ENCODE results near the gene WDR81. TPM values are rescaled to one million over a fixed set of nuclear protein-coding genes. Genes with fewer than 3 reads are reported as not detected.

WDR81 gene
- polyA plus RNA-seq, 2 of the 4 experiments (the other 2 are of a cell fraction), result 4.9 to 26.8 TPM

DNA sequence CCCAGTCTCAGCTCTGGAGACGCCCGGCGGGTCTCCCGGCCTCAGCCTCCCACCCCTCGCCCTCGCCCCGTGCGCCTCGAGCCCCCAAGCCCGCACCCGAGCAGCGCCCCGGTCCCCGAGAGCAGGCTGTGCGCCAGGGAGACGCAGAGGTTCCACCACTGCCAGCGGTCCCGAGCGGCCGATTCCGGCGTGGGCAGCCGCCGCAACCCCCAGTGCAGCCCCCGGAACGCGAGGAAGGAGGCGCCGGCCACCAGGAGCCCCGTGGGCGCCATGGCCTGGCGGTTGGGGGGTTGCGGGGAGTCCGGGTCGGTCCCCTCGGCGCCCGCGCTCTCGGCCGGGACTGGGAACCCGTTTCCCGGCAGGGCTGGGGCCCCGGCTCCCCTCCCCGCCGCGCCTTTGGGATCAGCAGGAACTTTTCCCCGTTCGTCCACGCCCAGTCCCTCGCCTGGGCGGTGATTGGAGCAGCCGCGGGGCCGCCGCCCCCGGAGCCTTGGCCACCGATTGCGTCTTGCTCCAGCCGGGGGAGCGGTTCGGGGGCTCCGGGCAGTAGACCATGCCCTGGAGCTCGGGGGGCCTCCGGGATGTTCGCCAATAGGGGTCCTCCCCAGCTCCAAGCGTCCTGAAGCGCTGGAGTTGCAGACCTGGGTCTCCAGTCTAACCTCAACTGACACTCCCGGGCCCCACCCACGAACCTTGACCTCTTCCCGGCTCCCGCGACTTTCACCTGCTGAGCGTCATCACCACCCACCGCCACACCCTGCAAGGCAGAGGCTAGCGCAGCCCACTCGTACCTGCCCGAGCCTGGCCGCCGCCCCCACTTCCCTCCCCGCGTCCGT, 14.3 kb upstream of the WDR81 start, which contains the start of gene TLCD2 (continued):
- no peak for TF ChIP-seq FOSB (CRISPR knock-in tag; IDR thresholded peaks at IDR 0.05)

DNA sequence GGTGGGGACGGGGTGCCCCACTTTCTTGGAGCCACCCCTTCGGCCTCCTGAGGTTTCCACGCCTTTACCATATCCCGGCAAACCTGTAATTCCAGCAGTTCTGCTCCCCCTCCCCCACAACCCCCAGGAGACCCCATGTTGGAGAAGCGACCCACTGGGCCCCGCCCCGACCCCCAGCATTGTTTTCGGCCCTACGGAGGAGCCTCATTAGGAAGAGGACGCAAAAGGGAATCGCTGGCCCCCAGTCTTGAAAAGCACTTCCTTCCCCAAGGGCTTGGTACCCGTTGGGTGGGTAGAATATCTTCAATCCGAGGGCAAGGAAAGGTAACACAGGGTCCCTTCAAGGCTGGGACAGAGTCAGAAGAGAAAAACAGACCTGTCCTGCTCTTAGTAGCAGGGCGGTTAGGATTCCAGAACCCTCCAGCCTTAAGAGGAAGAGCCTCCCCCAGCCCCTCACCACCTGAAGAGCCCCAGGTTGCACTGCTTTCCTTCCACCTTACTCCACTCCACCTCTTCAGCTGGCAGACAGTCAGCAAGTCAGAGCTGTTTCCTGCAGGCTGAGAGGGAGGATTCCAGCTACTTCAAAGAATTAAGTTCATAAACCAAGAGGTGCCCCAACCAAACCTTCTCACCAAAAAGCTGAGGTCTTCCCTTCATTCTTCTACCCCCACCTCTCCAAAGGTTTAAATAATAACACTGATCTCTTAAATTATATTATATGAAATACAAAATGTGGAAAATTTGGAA, 13.5 kb upstream of the WDR81 start:
- peaks cover 44% of the 10 kb centered on the region for H3K4me1 ChIP-seq
- 35% methylated on average over 11 of the region's 14 CpGs for WGBS (ENCODE audit: missing lambda C conversion rate)
- H3K4me2 ChIP-seq, result peak overlapping the region; percentile 88
- no peak for FAIRE-seq
- CTCF ChIA-PET, result interaction anchor here (1.1 to 23.8 kb wide), 6 partner anchors 11 to 63 kb away, joined by 3 to 591 read pairs (median 10); partner anchors contain the start of gene SERPINF1
- H3K9me3 ChIP-seq, result no peaks in the 10 kb centered on the region
- POLR2A ChIA-PET, result no interaction called here
- peak overlapping the region; percentile 87 to 93 for H3K27ac ChIP-seq
- ATAC-seq, result no peak
- H3K4me3 ChIP-seq, result peak overlapping the region; percentile 78
- peak in 1 of 2 experiments; percentile 45 for DNase-seq (ENCODE audit: low read depth in 1 of 2, low spot score in 1 of 2)
- no peak for TF ChIP-seq RNF2 (IDR thresholded peaks at IDR 0.05; ENCODE audit: borderline replicate concordance, low read depth)
- TF ChIP-seq POLR2AphosphoS2 (conservative IDR thresholded peaks at IDR 0.05; ENCODE audit: low read length), result peak; percentile 99
- TF ChIP-seq KDM5A (IDR thresholded peaks at IDR 0.05), result no peak
- TF ChIP-seq FOXS1 (CRISPR knock-in tag; IDR thresholded peaks at IDR 0.05), result peak; percentile 56
- no peak for TF ChIP-seq GATA3 (IDR thresholded peaks at IDR 0.05; ENCODE audit: borderline replicate concordance)
- TF ChIP-seq TP53 (CRISPR knock-in tag; IDR thresholded peaks at IDR 0.05), result peak; percentile 94
- TF ChIP-seq, protein P1, sequence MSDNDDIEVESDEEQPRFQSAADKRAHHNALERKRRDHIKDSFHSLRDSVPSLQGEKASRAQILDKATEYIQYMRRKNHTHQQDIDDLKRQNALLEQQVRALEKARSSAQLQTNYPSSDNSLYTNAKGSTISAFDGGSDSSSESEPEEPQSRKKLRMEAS (IDR thresholded peaks at IDR 0.05), result 0 out of 2 replicates have a peak, but pooled peaks have one; percentile 1
- TF ChIP-seq SMC3 (IDR thresholded peaks at IDR 0.05), result no peak
- TF ChIP-seq, protein P2, sequence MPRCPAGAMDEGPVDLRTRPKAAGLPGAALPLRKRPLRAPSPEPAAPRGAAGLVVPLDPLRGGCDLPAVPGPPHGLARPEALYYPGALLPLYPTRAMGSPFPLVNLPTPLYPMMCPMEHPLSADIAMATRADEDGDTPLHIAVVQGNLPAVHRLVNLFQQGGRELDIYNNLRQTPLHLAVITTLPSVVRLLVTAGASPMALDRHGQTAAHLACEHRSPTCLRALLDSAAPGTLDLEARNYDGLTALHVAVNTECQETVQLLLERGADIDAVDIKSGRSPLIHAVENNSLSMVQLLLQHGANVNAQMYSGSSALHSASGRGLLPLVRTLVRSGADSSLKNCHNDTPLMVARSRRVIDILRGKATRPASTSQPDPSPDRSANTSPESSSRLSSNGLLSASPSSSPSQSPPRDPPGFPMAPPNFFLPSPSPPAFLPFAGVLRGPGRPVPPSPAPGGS (IDR thresholded peaks at IDR 0.05), result peak; percentile 62; the same call in 1 of the 3 replicates
- TF ChIP-seq HOXA7 (CRISPR knock-in tag; IDR thresholded peaks at IDR 0.05), result peak; percentile 98
- TF ChIP-seq, protein P3, sequence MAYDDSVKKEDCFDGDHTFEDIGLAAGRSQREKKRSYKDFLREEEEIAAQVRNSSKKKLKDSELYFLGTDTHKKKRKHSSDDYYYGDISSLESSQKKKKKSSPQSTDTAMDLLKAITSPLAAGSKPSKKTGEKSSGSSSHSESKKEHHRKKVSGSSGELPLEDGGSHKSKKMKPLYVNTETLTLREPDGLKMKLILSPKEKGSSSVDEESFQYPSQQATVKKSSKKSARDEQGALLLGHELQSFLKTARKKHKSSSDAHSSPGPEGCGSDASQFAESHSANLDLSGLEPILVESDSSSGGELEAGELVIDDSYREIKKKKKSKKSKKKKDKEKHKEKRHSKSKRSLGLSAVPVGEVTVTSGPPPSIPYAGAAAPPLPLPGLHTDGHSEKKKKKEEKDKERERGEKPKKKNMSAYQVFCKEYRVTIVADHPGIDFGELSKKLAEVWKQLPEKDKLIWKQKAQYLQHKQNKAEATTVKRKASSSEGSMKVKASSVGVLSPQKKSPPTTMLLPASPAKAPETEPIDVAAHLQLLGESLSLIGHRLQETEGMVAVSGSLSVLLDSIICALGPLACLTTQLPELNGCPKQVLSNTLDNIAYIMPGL (CRISPR knock-in tag; IDR thresholded peaks at IDR 0.05; ENCODE audit: borderline replicate concordance), result peak; percentile 72; the same call in 1 of the 2 replicates
- no peak for TF ChIP-seq HOXB13 (CRISPR knock-in tag; IDR thresholded peaks at IDR 0.05; ENCODE audit: low read depth)
- TF ChIP-seq JUN (IDR thresholded peaks at IDR 0.05), result peak; percentile 18 to 64; a peak in 1 of 5 replicates
- TF ChIP-seq, protein P4, sequence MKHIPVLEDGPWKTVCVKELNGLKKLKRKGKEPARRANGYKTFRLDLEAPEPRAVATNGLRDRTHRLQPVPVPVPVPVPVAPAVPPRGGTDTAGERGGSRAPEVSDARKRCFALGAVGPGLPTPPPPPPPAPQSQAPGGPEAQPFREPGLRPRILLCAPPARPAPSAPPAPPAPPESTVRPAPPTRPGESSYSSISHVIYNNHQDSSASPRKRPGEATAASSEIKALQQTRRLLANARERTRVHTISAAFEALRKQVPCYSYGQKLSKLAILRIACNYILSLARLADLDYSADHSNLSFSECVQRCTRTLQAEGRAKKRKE (CRISPR knock-in tag; IDR thresholded peaks at IDR 0.05; ENCODE audit: low read depth), result peak; percentile 67; the same call in 1 of the 2 replicates
- TF ChIP-seq MAZ (IDR thresholded peaks at IDR 0.05; ENCODE audit: borderline replicate concordance, low read depth, low read length), result no peak
- no peak for TF ChIP-seq HEYL (CRISPR knock-in tag; IDR thresholded peaks at IDR 0.05)
- TF ChIP-seq, protein P5, sequence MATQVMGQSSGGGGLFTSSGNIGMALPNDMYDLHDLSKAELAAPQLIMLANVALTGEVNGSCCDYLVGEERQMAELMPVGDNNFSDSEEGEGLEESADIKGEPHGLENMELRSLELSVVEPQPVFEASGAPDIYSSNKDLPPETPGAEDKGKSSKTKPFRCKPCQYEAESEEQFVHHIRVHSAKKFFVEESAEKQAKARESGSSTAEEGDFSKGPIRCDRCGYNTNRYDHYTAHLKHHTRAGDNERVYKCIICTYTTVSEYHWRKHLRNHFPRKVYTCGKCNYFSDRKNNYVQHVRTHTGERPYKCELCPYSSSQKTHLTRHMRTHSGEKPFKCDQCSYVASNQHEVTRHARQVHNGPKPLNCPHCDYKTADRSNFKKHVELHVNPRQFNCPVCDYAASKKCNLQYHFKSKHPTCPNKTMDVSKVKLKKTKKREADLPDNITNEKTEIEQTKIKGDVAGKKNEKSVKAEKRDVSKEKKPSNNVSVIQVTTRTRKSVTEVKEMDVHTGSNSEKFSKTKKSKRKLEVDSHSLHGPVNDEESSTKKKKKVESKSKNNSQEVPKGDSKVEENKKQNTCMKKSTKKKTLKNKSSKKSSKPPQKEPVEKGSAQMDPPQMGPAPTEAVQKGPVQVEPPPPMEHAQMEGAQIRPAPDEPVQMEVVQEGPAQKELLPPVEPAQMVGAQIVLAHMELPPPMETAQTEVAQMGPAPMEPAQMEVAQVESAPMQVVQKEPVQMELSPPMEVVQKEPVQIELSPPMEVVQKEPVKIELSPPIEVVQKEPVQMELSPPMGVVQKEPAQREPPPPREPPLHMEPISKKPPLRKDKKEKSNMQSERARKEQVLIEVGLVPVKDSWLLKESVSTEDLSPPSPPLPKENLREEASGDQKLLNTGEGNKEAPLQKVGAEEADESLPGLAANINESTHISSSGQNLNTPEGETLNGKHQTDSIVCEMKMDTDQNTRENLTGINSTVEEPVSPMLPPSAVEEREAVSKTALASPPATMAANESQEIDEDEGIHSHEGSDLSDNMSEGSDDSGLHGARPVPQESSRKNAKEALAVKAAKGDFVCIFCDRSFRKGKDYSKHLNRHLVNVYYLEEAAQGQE (IDR thresholded peaks at IDR 0.05), result peak; percentile 48; the same call in 1 of the 2 replicates
- no peak for TF ChIP-seq ESRRA (IDR thresholded peaks at IDR 0.05; ENCODE audit: borderline replicate concordance, low read length)
- TF ChIP-seq FOSB (CRISPR knock-in tag; IDR thresholded peaks at IDR 0.05), result peak; percentile 98
- peak; percentile 58 for TF ChIP-seq HOXB5 (CRISPR knock-in tag; IDR thresholded peaks at IDR 0.05)
- peak; percentile 98 for TF ChIP-seq TFCP2L1 (CRISPR knock-in tag; IDR thresholded peaks at IDR 0.05)
- peak; percentile 54 for TF ChIP-seq ZSCAN20 (CRISPR knock-in tag; IDR thresholded peaks at IDR 0.05)
- TF ChIP-seq MYC (IDR thresholded peaks at IDR 0.05; ENCODE audit: borderline replicate concordance, low read length), result no peak
- TF ChIP-seq EP300 (IDR thresholded peaks at IDR 0.05), result no peak
- TF ChIP-seq, protein P6, sequence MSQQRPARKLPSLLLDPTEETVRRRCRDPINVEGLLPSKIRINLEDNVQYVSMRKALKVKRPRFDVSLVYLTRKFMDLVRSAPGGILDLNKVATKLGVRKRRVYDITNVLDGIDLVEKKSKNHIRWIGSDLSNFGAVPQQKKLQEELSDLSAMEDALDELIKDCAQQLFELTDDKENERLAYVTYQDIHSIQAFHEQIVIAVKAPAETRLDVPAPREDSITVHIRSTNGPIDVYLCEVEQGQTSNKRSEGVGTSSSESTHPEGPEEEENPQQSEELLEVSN (IDR thresholded peaks at IDR 0.05; ENCODE audit: borderline replicate concordance, low read depth), result 0 out of 2 replicates have a peak, but pooled peaks have one; percentile 11
- peak; percentile 86; the same call in 1 of the 2 replicates for TF ChIP-seq EHF (CRISPR knock-in tag; IDR thresholded peaks at IDR 0.05)
- peak; percentile 11; the same call in 1 of the 2 replicates for TF ChIP-seq RARB (CRISPR knock-in tag; IDR thresholded peaks at IDR 0.05)

Data from A549 (cell line).